GM19328 (cell line): ENCODE data around the gene OR2H1.

ENCODE experiments used
- ATAC-seq: cut with Tn5 transposase; IDR thresholded peaks from one replicate; pipeline ENCODE4 v1.9.1; 2021; ENCODE audit warnings: mild to moderate bottlenecking, moderate library complexity; ENCODE audit not compliant: unreplicated experiment

Gene OR2H1

GRCh38 chr6:29509239-29509638 is 52.3 kb downstream of the OR2H1 start:
- ATAC-seq, result peak; percentile 78

DNA sequence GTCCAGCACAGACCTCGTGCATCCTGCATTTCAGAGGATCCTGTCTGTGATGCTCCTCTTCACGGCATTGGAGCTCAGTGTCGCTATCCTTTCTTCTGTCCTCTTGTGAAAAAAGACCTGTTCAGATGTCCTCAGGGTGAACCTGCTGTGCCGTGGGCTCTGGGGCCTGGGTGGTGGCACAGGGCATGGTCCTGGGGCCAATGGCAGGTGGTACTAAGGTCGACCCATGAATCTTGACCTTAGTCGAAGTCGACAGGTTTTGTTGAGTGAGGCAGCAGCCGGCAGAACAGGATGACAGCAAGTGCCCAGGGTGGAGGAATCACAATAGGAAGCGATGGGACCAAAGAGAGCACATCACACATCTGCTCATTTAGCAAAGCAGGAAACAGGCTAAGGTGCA is 52.8 kb downstream of the OR2H1 start:
- ATAC-seq, result no peak

- ATAC-seq, result no peak
Observed at GRCh38 chr6:29510202-29510601, 53.2 kb downstream of the OR2H1 start.

- no peak for ATAC-seq
Observed at GRCh38 chr6:29510746-29511300, 53.9 kb downstream of the OR2H1 start.
